Measurements from ENCODE around the gene ATPAF1. TPM values are rescaled to one million over a fixed set of nuclear protein-coding genes. Genes with fewer than 3 reads are reported as not detected.

Gene ATPAF1
- polyA plus RNA-seq, 1 of the 3 experiments (the other 2 are of a cell fraction), result 39.9 TPM

DNA sequence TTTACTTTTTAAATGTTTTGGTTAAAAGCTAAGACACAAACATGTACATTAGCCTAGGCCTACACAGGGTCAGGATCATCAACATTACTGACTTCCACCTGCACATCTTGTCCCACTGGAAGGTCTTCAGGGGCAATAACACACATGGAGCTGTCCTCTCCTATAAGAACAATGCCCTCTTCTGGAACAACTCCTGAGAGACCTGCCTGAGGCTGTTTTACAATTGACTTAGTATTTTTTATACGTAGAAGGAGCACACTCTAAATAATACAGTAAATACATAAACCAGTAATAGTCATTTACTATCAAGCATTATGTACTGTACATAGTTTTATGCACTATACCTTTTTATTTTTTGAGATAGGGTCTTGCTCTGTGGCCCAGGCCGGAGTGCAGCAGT, 37.4 kb downstream of the ATPAF1 start:
- no peak overlapping the region for H3K27ac ChIP-seq (ENCODE audit: low read depth in 2 of 2, low read length in 1 of 2)
- 94% methylated on average over 2 of the region's 2 CpGs for WGBS (ENCODE audit: low lambda C conversion rate)

DNA sequence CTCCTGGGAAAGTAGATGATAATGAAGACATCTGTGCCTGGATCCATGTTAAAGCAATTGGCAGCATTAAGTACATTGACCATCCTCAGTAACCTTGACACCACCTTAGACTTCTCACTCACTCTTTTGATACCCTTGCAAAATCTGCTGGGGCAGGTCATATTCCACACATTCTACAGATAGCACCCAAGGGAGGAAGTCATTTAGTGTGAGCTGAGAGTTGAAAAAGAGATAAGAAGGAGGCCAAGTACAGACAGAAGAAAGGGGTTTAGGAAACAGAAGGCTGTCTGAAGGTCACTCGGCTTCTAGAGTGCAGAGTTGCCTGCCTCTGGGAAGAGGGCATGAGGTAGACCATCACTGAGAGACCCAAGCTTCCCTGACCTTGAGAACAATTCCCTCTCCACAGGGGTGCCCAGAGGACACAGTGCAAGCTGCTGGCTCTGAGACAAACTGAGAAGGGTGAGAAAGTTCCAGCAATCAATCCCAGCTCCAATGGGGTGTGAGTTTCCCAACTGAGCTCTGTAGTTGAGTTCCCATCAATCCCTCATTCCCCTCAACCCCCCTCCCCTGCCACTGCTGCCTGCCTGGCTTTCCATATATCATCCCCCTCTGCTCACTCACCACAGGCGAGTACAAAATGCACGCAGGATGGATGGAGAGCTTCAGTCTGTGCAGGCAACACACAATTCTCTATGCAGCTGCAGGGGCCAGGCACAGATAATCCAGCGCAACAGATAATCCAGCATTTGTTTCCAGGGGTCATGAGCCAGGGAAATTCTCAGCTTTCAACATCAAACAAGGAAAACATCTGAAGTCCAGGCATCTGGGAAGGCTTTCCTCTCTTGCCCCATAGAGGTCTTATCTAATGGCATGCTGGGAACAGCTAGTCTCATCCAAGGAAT, 44.2 kb downstream of the ATPAF1 start:
- H3K4me2 ChIP-seq, result no peak overlapping the region
- H3K9me3 ChIP-seq, result no peaks in the 10 kb centered on the region
- H3K79me2 ChIP-seq (ENCODE audit: insufficient read depth), result no peaks in the 10 kb centered on the region
- H3K9me2 ChIP-seq, result no peaks in the 10 kb centered on the region
- whole genome bisulfite sequencing (ENCODE audit: low lambda C conversion rate), result 87% methylated on average over 4 of the region's 4 CpGs
- H3K27me3 ChIP-seq (ENCODE audit: insufficient read depth), result no peaks in the 10 kb centered on the region
- no peak overlapping the region for H3K27ac ChIP-seq (ENCODE audit: low read depth in 2 of 2, low read length in 1 of 2)
- H2AFZ ChIP-seq (ENCODE audit: low read depth), result no peak overlapping the region
- TF ChIP-seq NRF1 (IDR thresholded peaks at IDR 0.05; ENCODE audit: low read depth, low read length), result no peak
- no peak for TF ChIP-seq RCOR1 (IDR thresholded peaks at IDR 0.05; ENCODE audit: low read length)
- no peaks in the 10 kb centered on the region for H3K4me1 ChIP-seq (ENCODE audit: control insufficient read depth in 1 of 2, insufficient read depth in 2 of 2, low read depth in 1 of 2, low read length in 1 of 2)
- no peak for DNase-seq
- H3K9ac ChIP-seq, result no peak overlapping the region
- H3K36me3 ChIP-seq (replicated peaks in 1 of 2; ENCODE audit: control insufficient read depth in 1 of 2, insufficient read depth in 2 of 2, low read length in 1 of 2), result no peaks in the 10 kb centered on the region
- no peak overlapping the region for H3K4me3 ChIP-seq (ENCODE audit: low read depth in 2 of 2, low read length in 1 of 2)
- ChIA-PET CTCF (no interaction called here), POLR2A (interaction anchor here (1.0 kb wide), 1 partner anchor 45 kb away, joined by 3 read pairs; no protein-coding TSS in a partner anchor)
- no peaks in the 10 kb centered on the region for H4K20me1 ChIP-seq (ENCODE audit: insufficient read depth)
- no peaks in the 10 kb centered on the region for H3F3A ChIP-seq (replicated peaks; ENCODE audit: insufficient read depth)

More for the DNA sequence above, 37.4 kb downstream of the ATPAF1 start:
- Histone ChIP-seq H3K9ac (no peak overlapping the region), H3K9me3 (no peaks in the 10 kb centered on the region), H3F3A (replicated peaks; ENCODE audit: insufficient read depth) (no peaks in the 10 kb centered on the region), H3K9me2 (no peaks in the 10 kb centered on the region), H4K20me1 (ENCODE audit: insufficient read depth) (no peaks in the 10 kb centered on the region), H3K27me3 (ENCODE audit: insufficient read depth) (no peaks in the 10 kb centered on the region), H3K4me1 (ENCODE audit: control insufficient read depth in 1 of 2, insufficient read depth in 2 of 2, low read depth in 1 of 2, low read length in 1 of 2) (no peaks in the 10 kb centered on the region), H3K4me2 (no peak overlapping the region), H3K79me2 (ENCODE audit: insufficient read depth) (no peaks in the 10 kb centered on the region), H3K36me3 (replicated peaks in 1 of 2; ENCODE audit: control insufficient read depth in 1 of 2, insufficient read depth in 2 of 2, low read length in 1 of 2) (peaks cover 12 to 41% of the 10 kb centered on the region in 2 experiments), H2AFZ (ENCODE audit: low read depth) (no peak overlapping the region), H3K4me3 (ENCODE audit: low read depth in 2 of 2, low read length in 1 of 2) (no peak overlapping the region)
- no peak for DNase-seq
- POLR2A ChIA-PET, result interaction anchor here (0.7 kb wide), 1 partner anchor 10 kb away, joined by 3 read pairs; no protein-coding TSS in a partner anchor
- CTCF ChIA-PET, result interaction anchor here (1.4 kb wide), 1 partner anchor 10 kb away, joined by 5 read pairs; no protein-coding TSS in a partner anchor
- TF ChIP-seq FOSL2 (IDR thresholded peaks at IDR 0.05; ENCODE audit: borderline replicate concordance, low read depth) (no peak), YY1 (IDR thresholded peaks at IDR 0.05; ENCODE audit: low read depth) (no peak), EZH2phosphoT487 (IDR thresholded peaks at IDR 0.05; ENCODE audit: borderline replicate concordance, low read depth) (no peak), RAD21 (IDR thresholded peaks at IDR 0.05; ENCODE audit: low read length) (no peak), TEAD4 (IDR thresholded peaks at IDR 0.05; ENCODE audit: borderline replicate concordance, insufficient read depth) (no peak), MEF2A (IDR thresholded peaks at IDR 0.05; ENCODE audit: borderline replicate concordance, low read depth) (no peak), CHD2 (IDR thresholded peaks at IDR 0.05; ENCODE audit: low read length, partially characterized antibody) (no peak), ELF1 (IDR thresholded peaks at IDR 0.05) (no peak), TCF12 (IDR thresholded peaks at IDR 0.05) (no peak), SIN3A (IDR thresholded peaks at IDR 0.05; ENCODE audit: borderline replicate concordance, low read depth, low read length) (no peak), RFX5 (IDR thresholded peaks at IDR 0.05; ENCODE audit: low read length) (no peak), FOXM1 (IDR thresholded peaks at IDR 0.05; ENCODE audit: low read depth) (no peak), POLR2AphosphoS5 (IDR thresholded peaks at IDR 0.05; ENCODE audit: low read depth, low read length) (no peak), TAF1 (IDR thresholded peaks at IDR 0.05; ENCODE audit: borderline replicate concordance, low read depth, low read length) (no peak), EP300 (IDR thresholded peaks at IDR 0.05; ENCODE audit: borderline replicate concordance in 1 of 2, low read depth in 1 of 2, low read length in 1 of 2) (no peak)
- TF ChIP-seq, protein P1, sequence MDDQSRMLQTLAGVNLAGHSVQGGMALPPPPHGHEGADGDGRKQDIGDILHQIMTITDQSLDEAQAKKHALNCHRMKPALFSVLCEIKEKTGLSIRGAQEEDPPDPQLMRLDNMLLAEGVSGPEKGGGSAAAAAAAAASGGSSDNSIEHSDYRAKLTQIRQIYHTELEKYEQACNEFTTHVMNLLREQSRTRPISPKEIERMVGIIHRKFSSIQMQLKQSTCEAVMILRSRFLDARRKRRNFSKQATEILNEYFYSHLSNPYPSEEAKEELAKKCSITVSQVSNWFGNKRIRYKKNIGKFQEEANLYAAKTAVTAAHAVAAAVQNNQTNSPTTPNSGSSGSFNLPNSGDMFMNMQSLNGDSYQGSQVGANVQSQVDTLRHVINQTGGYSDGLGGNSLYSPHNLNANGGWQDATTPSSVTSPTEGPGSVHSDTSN (IDR thresholded peaks at IDR 0.05), result no peak
